BE2C (cell line): ENCODE measurements around the gene VWC2L.

Experiments
- DNase-seq: peaks from one replicate; pipeline ENCODE4 v3.0.0-alpha.2; 2020
- H3K27me3 ChIP-seq: fragments of 250-450 bp; sonication (Bioruptor Pico); 2 replicates; pipeline ENCODE4 v1.5.1; 2020; ENCODE audit warnings: mild to moderate bottlenecking
- H3K36me3 ChIP-seq: fragments of 250-450 bp; sonication (Bioruptor Pico); 2 replicates; pipeline ENCODE4 v1.5.1; 2020; ENCODE audit warnings: mild to moderate bottlenecking
- H3K4me1 ChIP-seq: fragments of 250-450 bp; sonication (Bioruptor Pico); 2 replicates; pipeline ENCODE4 v1.5.1; 2020
- H3K4me3 ChIP-seq: 2 replicates; pipeline ENCODE4 v1.5.1; 2011; ENCODE audit warnings: low read depth, low read length
- H3K9me3 ChIP-seq: fragments of 250-450 bp; sonication (Bioruptor Pico); 2 replicates; pipeline ENCODE4 v1.5.1; 2020
- TF ChIP-seq, protein P1 (sequence below): IDR thresholded peaks from 2 replicates; pipeline ENCODE4 v1.5.1; 2012; ENCODE audit warnings: mild to moderate bottlenecking, low read depth, low read length

Gene VWC2L

DNA sequence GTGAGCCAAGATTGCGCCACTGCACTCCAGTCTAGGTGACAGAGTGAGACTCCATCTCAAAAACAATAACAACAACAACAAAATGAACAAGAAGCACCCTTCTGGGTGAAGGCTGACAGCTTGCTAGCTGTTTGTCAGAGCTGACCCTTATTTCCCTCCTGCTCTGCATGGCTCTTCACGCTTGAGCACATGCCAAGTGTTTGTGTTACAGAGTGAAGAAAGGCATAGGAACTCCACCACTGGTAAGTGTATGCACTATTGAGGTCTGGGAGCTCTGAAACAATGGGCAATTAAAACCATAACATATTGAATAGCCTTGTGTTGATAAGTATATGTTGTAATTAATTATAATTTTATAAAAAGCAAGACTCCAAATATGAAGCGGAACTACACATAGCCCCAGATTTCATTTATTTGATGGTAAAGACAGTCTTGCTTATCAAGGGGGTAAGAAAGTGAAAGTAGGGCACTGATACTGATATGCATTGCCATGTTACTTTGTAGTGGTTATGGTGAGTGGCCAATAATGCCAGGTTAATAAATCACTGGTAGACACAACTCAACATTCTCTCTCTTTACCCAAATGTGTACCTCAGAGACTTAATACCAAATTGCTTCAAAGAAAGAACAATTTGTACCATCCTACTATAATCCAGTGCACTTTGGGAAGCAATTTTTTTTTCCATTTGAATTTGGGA lies 163.4 kb downstream of the VWC2L start:
- Histone ChIP-seq H3K27me3 (no peaks in the 10 kb centered on the region), H3K4me1 (no peaks in the 10 kb centered on the region), H3K36me3 (no peaks in the 10 kb centered on the region), H3K4me3 (no peak overlapping the region), H3K9me3 (no peaks in the 10 kb centered on the region)
- TF ChIP-seq, protein P1, sequence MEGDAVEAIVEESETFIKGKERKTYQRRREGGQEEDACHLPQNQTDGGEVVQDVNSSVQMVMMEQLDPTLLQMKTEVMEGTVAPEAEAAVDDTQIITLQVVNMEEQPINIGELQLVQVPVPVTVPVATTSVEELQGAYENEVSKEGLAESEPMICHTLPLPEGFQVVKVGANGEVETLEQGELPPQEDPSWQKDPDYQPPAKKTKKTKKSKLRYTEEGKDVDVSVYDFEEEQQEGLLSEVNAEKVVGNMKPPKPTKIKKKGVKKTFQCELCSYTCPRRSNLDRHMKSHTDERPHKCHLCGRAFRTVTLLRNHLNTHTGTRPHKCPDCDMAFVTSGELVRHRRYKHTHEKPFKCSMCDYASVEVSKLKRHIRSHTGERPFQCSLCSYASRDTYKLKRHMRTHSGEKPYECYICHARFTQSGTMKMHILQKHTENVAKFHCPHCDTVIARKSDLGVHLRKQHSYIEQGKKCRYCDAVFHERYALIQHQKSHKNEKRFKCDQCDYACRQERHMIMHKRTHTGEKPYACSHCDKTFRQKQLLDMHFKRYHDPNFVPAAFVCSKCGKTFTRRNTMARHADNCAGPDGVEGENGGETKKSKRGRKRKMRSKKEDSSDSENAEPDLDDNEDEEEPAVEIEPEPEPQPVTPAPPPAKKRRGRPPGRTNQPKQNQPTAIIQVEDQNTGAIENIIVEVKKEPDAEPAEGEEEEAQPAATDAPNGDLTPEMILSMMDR: no peak
- DNase-seq: no peak

GRCh38 chr2:214575030-214575429 lies 164.2 kb downstream of the VWC2L start:
- Histone ChIP-seq H3K4me1 (no peaks in the 10 kb centered on the region), H3K27me3 (no peaks in the 10 kb centered on the region), H3K4me3 (no peak overlapping the region), H3K9me3 (no peaks in the 10 kb centered on the region), H3K36me3 (no peaks in the 10 kb centered on the region)
- TF ChIP-seq, protein P1: no peak
- DNase-seq: no peak

DNA sequence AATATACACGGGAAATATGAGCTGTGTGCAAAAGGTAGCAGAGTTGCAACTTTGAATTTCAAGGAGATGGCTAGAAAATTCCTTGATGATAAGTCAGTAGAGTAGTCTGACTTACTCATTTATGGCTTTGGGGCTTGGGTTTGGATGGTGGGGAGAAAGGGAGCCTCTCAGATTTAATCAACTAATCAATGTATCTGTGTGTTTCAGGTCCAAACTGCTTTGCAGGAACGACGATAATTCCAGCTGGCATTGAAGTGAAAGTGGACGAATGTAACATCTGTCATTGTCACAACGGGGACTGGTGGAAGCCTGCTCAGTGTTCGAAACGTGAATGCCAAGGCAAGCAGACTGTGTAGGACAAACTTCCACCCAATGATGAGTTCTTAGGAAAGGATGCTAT lies 164.6 kb downstream of the VWC2L start:
- TF ChIP-seq, protein P1: no peak
- DNase-seq: no peak
- no peaks in the 10 kb centered on the region for H3K4me1 ChIP-seq

GRCh38 chr2:214577769-214578168 lies 166.9 kb downstream of the VWC2L start:
- Histone ChIP-seq H3K36me3 (no peaks in the 10 kb centered on the region), H3K9me3 (no peaks in the 10 kb centered on the region), H3K27me3 (no peaks in the 10 kb centered on the region), H3K4me1 (no peaks in the 10 kb centered on the region), H3K4me3 (no peak overlapping the region)
- TF ChIP-seq, protein P1: no peak
- no peak for DNase-seq

More for the DNA sequence above, 164.6 kb downstream of the VWC2L start:
- Histone ChIP-seq H3K9me3 (no peaks in the 10 kb centered on the region), H3K4me3 (no peak overlapping the region), H3K27me3 (no peaks in the 10 kb centered on the region), H3K36me3 (no peaks in the 10 kb centered on the region)

- H3K27me3 ChIP-seq: no peaks in the 10 kb centered on the region
- no peaks in the 10 kb centered on the region for H3K4me1 ChIP-seq
- H3K36me3 ChIP-seq: no peaks in the 10 kb centered on the region
These were observed 167.6 kb downstream of the VWC2L start for GRCh38 chr2:214578442-214578841.

DNA sequence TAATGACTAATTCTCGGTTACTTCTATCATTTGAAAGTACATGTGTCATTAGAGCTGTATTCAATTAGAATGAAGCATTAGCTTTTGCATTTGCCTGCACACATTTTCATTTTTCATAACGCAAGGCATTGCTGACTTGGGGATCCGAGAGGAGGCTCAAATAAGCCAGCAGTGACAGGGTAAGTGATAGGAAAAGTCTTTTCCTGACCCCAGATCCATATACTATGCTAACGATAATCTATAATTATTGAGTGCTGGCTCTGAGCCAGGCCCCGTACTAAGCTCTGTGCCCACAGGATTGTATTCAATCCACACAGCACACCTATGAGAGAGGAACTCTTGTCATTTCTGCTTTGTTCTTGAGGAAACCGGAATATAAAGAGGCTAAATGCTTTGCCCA lies 168.2 kb downstream of the VWC2L start:
- Histone ChIP-seq H3K27me3 (no peaks in the 10 kb centered on the region), H3K36me3 (no peaks in the 10 kb centered on the region), H3K4me1 (no peaks in the 10 kb centered on the region), H3K9me3 (no peaks in the 10 kb centered on the region), H3K4me3 (no peak overlapping the region)
- TF ChIP-seq, protein P1: no peak
- no peak for DNase-seq

More at GRCh38 chr2:214578442-214578841, 167.6 kb downstream of the VWC2L start:
- no peak for DNase-seq
- TF ChIP-seq, protein P1: no peak
- no peaks in the 10 kb centered on the region for H3K9me3 ChIP-seq
- H3K4me3 ChIP-seq: no peak overlapping the region
